SK-N-MC (cell line): Measurements from ENCODE around the gene CCDC57.

Experiments used
- EZH2 ChIP-seq: fragments of 200-600 bp; sonication (generic); IDR thresholded peaks from one replicate; pipeline ENCODE4 v1.6.1; 2017; ENCODE audit warnings: antibody characterized with exemption
- POLR2AphosphoS5 ChIP-seq: IDR thresholded peaks from 2 replicates; pipeline ENCODE4 v1.6.1; 2012; ENCODE audit warnings: mild to moderate bottlenecking, low read depth, low read length, borderline replicate concordance

DNA sequence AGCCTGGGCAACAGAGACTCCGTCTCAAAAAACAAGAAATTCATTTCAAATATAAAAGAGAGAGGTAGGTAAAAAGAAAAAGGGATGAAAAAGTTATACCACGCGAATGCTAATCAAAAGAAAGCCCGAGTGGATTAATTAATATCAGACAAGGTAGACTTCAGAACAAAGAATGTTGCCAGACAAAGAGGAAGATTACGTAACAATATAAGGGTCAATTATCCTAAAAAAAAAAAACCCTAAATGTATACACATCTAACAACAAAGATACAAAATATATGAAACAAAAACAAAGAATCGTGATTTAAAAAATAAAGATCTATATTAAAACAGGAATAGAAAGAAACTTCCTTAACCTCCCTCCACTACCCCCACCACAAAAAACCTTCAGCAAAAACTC lies 44.1 kb downstream of the CCDC57 start:
- TF ChIP-seq POLR2AphosphoS5: no peak
- no peak for TF ChIP-seq EZH2
